C4-2B (cell line): ENCODE results near the gene PSRC1.
"Not testable (repeated sequence)": the region's sequence is repeated elsewhere in the genome, so short reads cannot be mapped to it uniquely, and the experiment has no call there.

ENCODE experiments used
- H3K27ac ChIP-seq: fragments of 450-650 bp; 2 replicates; pipeline ENCODE4 v1.5.1; 2017
- CTCF ChIP-seq: fragments of 450-650 bp; conservative IDR thresholded peaks from 2 replicates; pipeline ENCODE4 v1.5.1; 2017; ENCODE audit warnings: mild to moderate bottlenecking
- ZFX ChIP-seq: fragments of 450-650 bp; IDR thresholded peaks from 2 replicates; pipeline ENCODE4 v1.6.1; 2017

The PSRC1 gene

GRCh38 chr1:109295712-109296415 is 12.9 kb upstream of the PSRC1 start:
- no peak overlapping the region for H3K27ac ChIP-seq
- TF ChIP-seq CTCF (no peak), ZFX (no peak)

- H3K27ac ChIP-seq, result no peak overlapping the region
- no peak for TF ChIP-seq CTCF
- no peak for TF ChIP-seq ZFX
Observed at GRCh38 chr1:109294481-109294880, 11.5 kb upstream of the PSRC1 start.

GRCh38 chr1:109293026-109293425 is 10.1 kb upstream of the PSRC1 start:
- TF ChIP-seq CTCF (no peak), ZFX (no peak)
- H3K27ac ChIP-seq, result no peak overlapping the region

GRCh38 chr1:109292364-109292763 is 9.4 kb upstream of the PSRC1 start:
- TF ChIP-seq ZFX (no peak), CTCF (no peak)
- no peak overlapping the region for H3K27ac ChIP-seq

GRCh38 chr1:109290998-109291397 is 8.1 kb upstream of the PSRC1 start:
- H3K27ac ChIP-seq, result no peak overlapping the region
- TF ChIP-seq ZFX, result no peak
- TF ChIP-seq CTCF, result no peak

- H3K27ac ChIP-seq, result no peak overlapping the region
- TF ChIP-seq CTCF, result no peak
- no peak for TF ChIP-seq ZFX
Observed at GRCh38 chr1:109290137-109290536, 7.2 kb upstream of the PSRC1 start.

GRCh38 chr1:109286762-109287161 is 3.8 kb upstream of the PSRC1 start:
- H3K27ac ChIP-seq, result not testable (repeated sequence)
